GM10266 (cell line): ENCODE data around the gene GSPT1.
"Not testable (repeated sequence)": the region's sequence is repeated elsewhere in the genome, so short reads cannot be mapped to it uniquely, and the experiment has no call there.

Experiments
- DNase-seq: peaks from one replicate; pipeline ENCODE4 v3.0.0; 2012; ENCODE audit errors: extremely low spot score
- CTCF ChIP-seq: IDR thresholded peaks from 2 replicates; pipeline ENCODE4 v1.5.1; 2012; ENCODE audit warnings: mild to moderate bottlenecking, low read depth; ENCODE audit not compliant: control insufficient read depth, insufficient read depth; ENCODE audit errors: missing control alignments

Gene GSPT1

GRCh38 chr16:11955713-11956123 lies 40.0 kb upstream of the GSPT1 start:
- no peak for DNase-seq
- no peak for TF ChIP-seq CTCF

DNA sequence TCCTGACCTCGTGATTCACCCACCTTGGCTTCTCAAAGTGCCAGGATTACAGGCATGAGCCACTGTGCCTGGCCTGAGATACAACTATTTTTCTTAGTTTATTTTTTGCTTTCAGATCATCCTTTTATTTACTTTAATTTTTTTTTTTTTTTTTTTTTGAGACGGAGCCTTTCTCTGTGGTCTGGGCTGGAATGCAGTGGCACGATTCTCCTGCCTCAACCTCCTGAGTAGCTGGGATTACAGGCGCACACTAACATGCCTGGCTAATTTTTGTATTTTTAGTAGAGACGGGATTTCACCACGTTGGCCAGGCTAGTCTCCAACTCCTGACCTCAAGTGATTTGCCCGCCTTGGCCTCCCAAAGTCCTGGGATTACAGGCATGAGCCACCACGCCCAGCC lies 37.8 kb upstream of the GSPT1 start:
- DNase-seq: not testable (repeated sequence)

DNA sequence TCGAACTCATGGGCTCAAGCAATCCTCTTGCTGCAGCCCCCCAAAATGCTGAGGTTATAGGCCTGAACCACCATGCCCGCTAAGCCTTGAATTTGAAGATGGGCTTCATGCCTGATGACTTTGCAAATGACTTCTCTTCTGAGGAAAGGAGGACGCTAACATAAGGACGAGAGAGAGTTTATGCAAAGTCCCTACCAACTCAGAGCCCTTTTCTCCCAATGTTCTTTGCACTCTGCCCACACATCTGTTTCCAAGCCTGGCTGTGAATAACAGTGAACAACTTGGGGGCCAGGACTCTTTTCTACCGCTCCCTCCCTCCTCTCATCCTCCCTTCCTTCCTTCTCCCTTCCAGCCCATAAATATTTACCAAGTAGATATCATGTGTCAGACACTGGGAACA lies 34.6 kb upstream of the GSPT1 start:
- no peak for DNase-seq
- TF ChIP-seq CTCF: no peak

DNA sequence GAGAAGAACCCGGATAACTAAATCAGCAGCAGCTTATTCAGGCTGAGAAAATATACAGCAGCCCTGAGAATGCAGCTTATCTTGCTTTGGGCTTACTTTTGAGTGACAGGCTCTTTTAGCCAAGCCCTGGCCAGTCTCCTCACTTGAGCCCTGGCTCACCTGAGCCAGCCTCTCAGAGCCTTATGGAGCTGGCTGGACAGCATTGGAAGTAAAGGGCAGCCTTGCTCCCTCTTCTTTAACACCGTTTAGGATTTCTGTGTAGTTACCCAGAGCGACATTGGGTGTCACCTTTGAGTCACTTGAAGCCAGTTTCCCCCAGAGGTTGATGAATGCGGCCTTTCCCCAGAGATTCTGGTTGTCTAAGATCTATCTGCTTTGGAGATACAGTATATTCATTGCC lies 33.8 kb upstream of the GSPT1 start:
- peak; percentile 73 for TF ChIP-seq CTCF
- peak; percentile 73 for DNase-seq

DNA sequence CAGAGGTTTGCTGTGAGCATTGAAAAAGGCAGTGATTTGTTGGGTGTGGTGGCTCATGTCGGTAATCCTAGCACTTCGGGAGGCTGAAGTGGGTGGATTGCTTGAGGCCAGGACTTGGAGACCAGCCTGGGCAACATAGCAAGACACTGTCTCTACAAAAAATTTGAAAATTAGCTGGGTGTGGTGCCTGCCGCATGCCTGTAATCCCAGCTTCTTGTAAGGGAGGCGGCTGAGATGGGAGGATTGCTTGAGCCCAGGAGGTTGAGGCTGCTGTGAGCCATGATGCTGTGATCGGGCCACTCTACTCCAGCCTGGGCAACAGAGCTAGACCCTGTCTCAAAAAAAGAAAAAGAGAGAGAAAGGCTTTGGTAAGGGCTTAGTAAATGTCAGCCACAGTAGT lies 33.1 kb upstream of the GSPT1 start:
- no peak for DNase-seq
- TF ChIP-seq CTCF: no peak

GRCh38 chr16:11946433-11946832 lies 30.7 kb upstream of the GSPT1 start:
- DNase-seq: no peak
- no peak for TF ChIP-seq CTCF

GRCh38 chr16:11941945-11942344 lies 26.2 kb upstream of the GSPT1 start, which contains the start of gene NPIPB2:
Gene NPIPB2, minus strand, starts transcription at chr16:11942045. Its CDS starts 0 bp downstream, at chr16:11942045.
- DNase-seq: not testable (repeated sequence)

DNA sequence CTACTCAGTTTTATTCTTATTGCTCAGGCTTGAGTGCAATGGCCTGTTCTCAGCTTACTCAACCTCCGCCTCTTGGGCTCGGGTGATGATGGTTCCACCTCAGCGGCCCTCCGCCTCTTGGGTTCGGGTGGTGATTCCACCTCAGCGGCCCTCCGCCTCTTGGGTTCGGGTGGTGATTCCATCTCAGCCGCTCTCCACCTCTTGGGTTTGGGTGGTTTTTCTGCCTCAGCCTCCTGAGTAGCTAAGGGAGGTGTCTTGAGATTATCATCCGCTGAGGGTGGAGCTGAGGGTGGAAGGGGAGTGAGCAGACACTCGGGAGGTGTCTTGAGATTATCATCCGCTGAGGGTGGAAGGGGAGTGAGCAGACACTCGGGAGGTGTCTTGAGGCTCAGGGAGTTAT lies 11.6 kb upstream of the GSPT1 start:
- DNase-seq: not testable (repeated sequence)

GRCh38 chr16:11924046-11924445 lies 8.3 kb upstream of the GSPT1 start:
- DNase-seq: not testable (repeated sequence)
